ENCODE data around the gene DPCD. TPM values are rescaled to one million over a fixed set of nuclear protein-coding genes. Genes with fewer than 3 reads are reported as not detected.
A peak's percentile ranks its signal among the peaks of the same experiment; 100 is the strongest.
"Not testable (repeated sequence)": the region's sequence is repeated elsewhere in the genome, so short reads cannot be mapped to it uniquely, and the experiment has no call there.

DPCD gene
- total RNA-seq, 1 donor from 2014 or later = 21.5 TPM

GRCh38 chr10:101612872-101613271, 24.8 kb downstream of the DPCD start:
- intact Hi-C loops (cut with DNase I) = no loop called here
- ATAC-seq (no peak), DNase-seq (ENCODE audit: missing footprints) (no peak)

GRCh38 chr10:101613646-101614045, 25.5 kb downstream of the DPCD start:
- intact Hi-C loops (cut with DNase I) = no loop called here
- ATAC-seq (no peak), DNase-seq (ENCODE audit: missing footprints) (no peak)

GRCh38 chr10:101614663-101615524, 26.8 kb downstream of the DPCD start:
- no peak for DNase-seq (ENCODE audit: missing footprints)
- ATAC-seq = no peak
- intact Hi-C loops (cut with DNase I) = no loop called here

- intact Hi-C loops (cut with DNase I) = no loop called here
- no peak for ATAC-seq
- DNase-seq (ENCODE audit: missing footprints) = no peak
Measured at GRCh38 chr10:101615525-101616116, 27.5 kb downstream of the DPCD start.

GRCh38 chr10:101616415-101617101, 28.4 kb downstream of the DPCD start:
- DNase-seq (ENCODE audit: missing footprints) (no peak), ATAC-seq (peak; percentile 24)
- intact Hi-C loops (cut with DNase I) = no loop called here

GRCh38 chr10:101617102-101617823, 29.1 kb downstream of the DPCD start:
- intact Hi-C loops (cut with DNase I) = no loop called here
- no peak for DNase-seq (ENCODE audit: missing footprints)
- no peak for ATAC-seq

- intact Hi-C loops (cut with DNase I) = no loop called here
Measured at GRCh38 chr10:101617824-101618568, 29.9 kb downstream of the DPCD start.

GRCh38 chr10:101618871-101619270, 30.8 kb downstream of the DPCD start:
- no peak for ATAC-seq
- no peak for DNase-seq (ENCODE audit: missing footprints)
- intact Hi-C loops (cut with DNase I) = no loop called here

More at GRCh38 chr10:101617824-101618568, 29.9 kb downstream of the DPCD start:
- DNase-seq (ENCODE audit: missing footprints) (no peak), ATAC-seq (no peak)

- intact Hi-C loops (cut with DNase I) = no loop called here
- no peak for DNase-seq (ENCODE audit: missing footprints)
- no peak for ATAC-seq
Measured at GRCh38 chr10:101619983-101620382, 31.9 kb downstream of the DPCD start.

- DNase-seq (ENCODE audit: missing footprints) (no peak), ATAC-seq (no peak)
- intact Hi-C loops (cut with DNase I) = no loop called here
Measured at GRCh38 chr10:101623528-101623927, 35.4 kb downstream of the DPCD start.

GRCh38 chr10:101624526-101625102, 36.5 kb downstream of the DPCD start:
- DNase-seq (ENCODE audit: missing footprints) = no peak
- ATAC-seq = no peak
- intact Hi-C loops (cut with DNase I) = loop anchor here (5.0 kb wide), 1 partner anchor 48 kb away; no protein-coding TSS in a partner anchor

- DNase-seq (ENCODE audit: missing footprints) (no peak), ATAC-seq (peak; percentile 29)
- intact Hi-C loops (cut with DNase I) = loop anchor here (5.0 kb wide), 1 partner anchor 46 kb away; no protein-coding TSS in a partner anchor
Measured at GRCh38 chr10:101625821-101626412, 37.8 kb downstream of the DPCD start.

GRCh38 chr10:101629837-101630632, 41.9 kb downstream of the DPCD start:
- ATAC-seq (peak; percentile 90), DNase-seq (ENCODE audit: missing footprints) (no peak)
- intact Hi-C loops (cut with DNase I) = loop anchor here (5.0 kb wide), 1 partner anchor 42 kb away; no protein-coding TSS in a partner anchor

- no peak for ATAC-seq
- DNase-seq (ENCODE audit: missing footprints) = no peak
- intact Hi-C loops (cut with DNase I) = no loop called here
Measured at GRCh38 chr10:101630633-101630920, 42.5 kb downstream of the DPCD start.

GRCh38 chr10:101631821-101632475, 43.8 kb downstream of the DPCD start:
- DNase-seq (ENCODE audit: missing footprints) = no peak
- ATAC-seq = peak; percentile 11
- intact Hi-C loops (cut with DNase I) = no loop called here

- DNase-seq (ENCODE audit: missing footprints); intact Hi-C loops (cut with DNase I); ATAC-seq: not testable (repeated sequence)
Measured at GRCh38 chr10:101633510-101633909, 45.4 kb downstream of the DPCD start.
